ENCODE results near the gene TMPRSS6. TPM values are rescaled to one million over a fixed set of nuclear protein-coding genes. Genes with fewer than 3 reads are reported as not detected.

Gene TMPRSS6
- total RNA-seq, 2 donors from 2014 or later: not detected

DNA sequence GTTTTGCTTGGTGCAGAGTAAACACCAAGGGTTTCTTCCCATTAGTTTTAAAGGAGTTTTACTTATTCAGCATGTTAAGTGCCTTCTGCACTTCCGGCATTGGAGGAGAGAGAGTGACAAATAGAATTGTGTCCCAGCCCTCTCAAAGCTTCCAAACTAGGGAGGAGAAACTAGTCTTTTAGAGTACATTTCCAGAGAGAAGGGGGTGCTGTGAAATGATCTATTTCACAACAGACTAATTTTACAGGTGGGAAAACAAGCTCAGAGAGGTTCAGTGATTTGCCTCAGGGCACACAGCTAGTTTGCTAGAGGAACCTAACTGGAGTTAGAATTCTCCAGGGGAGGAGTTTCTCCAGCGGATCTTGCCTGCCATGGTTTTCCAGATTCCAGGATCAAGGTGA is 77.4 kb downstream of the TMPRSS6 start:
- no peak overlapping the region for H3K27ac ChIP-seq
- ATAC-seq (ENCODE audit: insufficient number of reproducible peaks, low FRiP score, low read depth): no peak
- H3K36me3 ChIP-seq: peaks cover 23% of the 10 kb centered on the region
- no peaks in the 10 kb centered on the region for H3K27me3 ChIP-seq (replicated peaks; ENCODE audit: insufficient read depth)
- TF ChIP-seq, protein P1, sequence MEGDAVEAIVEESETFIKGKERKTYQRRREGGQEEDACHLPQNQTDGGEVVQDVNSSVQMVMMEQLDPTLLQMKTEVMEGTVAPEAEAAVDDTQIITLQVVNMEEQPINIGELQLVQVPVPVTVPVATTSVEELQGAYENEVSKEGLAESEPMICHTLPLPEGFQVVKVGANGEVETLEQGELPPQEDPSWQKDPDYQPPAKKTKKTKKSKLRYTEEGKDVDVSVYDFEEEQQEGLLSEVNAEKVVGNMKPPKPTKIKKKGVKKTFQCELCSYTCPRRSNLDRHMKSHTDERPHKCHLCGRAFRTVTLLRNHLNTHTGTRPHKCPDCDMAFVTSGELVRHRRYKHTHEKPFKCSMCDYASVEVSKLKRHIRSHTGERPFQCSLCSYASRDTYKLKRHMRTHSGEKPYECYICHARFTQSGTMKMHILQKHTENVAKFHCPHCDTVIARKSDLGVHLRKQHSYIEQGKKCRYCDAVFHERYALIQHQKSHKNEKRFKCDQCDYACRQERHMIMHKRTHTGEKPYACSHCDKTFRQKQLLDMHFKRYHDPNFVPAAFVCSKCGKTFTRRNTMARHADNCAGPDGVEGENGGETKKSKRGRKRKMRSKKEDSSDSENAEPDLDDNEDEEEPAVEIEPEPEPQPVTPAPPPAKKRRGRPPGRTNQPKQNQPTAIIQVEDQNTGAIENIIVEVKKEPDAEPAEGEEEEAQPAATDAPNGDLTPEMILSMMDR (IDR thresholded peaks at IDR 0.05): no peak
- no peaks in the 10 kb centered on the region for H3K9me3 ChIP-seq
- DNase-seq (ENCODE audit: low spot score): no peak
- H3K4me1 ChIP-seq (ENCODE audit: control insufficient read depth in 1 of 2, low read depth in 2 of 2): no peaks in the 10 kb centered on the region
- H3K4me3 ChIP-seq: no peak overlapping the region

DNA sequence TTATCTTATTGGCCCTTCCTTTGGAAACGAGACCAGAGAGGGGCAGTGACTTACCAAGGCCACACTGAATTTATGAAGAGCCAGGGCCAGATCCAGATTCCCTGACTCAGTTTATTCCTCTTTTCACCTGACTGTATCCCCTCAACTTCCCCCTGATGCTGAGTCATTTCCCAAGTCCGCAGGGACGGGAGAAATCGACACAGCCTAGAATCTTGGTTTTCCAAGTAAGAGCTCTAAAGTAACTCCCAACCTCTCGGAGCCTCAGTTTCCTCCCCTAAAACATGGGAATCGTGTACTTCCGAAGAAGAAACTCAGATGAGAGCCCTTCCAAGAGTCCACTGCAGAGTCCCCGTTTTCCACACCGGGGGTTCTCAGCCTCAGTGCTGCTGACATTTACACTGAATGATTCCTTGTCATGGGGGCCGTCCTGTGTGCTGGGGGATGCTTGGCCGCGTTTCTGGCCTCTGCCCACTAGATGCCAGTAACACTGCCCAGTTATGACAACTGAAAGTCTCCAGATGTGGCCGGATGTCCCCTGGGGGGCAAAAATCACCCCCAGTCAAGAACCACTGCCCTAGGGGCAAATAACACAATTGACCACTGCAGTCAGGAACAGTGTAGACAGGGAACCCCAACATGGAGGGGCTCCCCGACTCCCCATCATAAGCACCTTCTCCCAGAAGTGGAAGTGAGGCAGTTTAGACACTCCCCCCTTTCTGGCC is 78.8 kb downstream of the TMPRSS6 start:
- ATAC-seq (ENCODE audit: insufficient number of reproducible peaks, low FRiP score, low read depth): no peak
- no peaks in the 10 kb centered on the region for H3K4me1 ChIP-seq (ENCODE audit: control insufficient read depth in 1 of 2, low read depth in 2 of 2)
- H3K27me3 ChIP-seq (replicated peaks; ENCODE audit: insufficient read depth): no peaks in the 10 kb centered on the region
- no peaks in the 10 kb centered on the region for H3K9me3 ChIP-seq
- H3K27ac ChIP-seq: no peak overlapping the region
- peaks cover 36% of the 10 kb centered on the region for H3K36me3 ChIP-seq
- DNase-seq (ENCODE audit: low spot score): no peak
- H3K4me3 ChIP-seq: no peak overlapping the region
- TF ChIP-seq, protein P1 (IDR thresholded peaks at IDR 0.05): no peak

DNA sequence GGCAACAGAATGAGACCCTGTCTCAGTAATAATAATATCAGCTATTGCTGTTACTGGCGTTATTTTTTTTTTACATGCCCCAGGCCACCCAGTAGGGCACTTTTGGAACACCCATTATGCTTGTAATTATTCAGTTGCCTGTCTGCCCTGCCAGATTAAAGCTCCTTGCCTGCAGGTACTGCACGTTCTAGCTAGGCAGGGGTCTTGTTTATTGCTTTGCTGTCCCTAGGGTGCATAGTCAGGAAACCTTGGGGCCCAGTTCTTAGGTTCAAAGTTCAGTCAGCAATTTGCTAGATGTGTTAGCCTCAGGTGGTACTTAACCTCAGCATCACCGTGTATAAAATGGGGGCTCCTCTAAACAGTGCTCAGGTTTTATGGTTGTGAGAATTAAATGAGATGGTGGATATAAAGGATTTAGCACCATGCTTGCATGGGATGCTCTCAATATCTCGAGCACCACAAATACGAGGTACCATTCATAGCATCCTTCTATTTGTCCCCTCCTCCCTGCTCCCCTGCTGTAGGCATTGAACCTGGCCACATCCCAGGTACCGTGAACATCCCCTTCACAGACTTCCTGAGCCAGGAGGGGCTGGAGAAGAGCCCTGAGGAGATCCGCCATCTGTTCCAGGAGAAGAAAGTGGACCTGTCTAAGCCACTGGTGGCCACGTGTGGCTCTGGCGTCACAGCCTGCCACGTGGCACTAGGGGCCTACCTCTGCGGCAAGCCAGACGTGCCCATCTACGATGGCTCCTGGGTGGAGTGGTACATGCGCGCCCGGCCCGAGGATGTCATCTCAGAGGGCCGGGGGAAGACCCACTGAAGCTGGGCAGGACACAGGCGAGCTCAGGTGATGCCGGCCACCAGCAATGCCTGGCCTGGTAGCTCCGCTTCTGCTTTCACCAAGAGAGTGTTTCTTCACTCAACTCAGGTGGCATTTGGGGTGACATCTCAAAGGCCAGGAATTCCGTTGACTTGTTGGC is 80.5 kb downstream of the TMPRSS6 start:
- DNase-seq (ENCODE audit: low spot score): no peak
- peaks cover 51% of the 10 kb centered on the region for H3K36me3 ChIP-seq
- TF ChIP-seq, protein P1 (IDR thresholded peaks at IDR 0.05): no peak

DNA sequence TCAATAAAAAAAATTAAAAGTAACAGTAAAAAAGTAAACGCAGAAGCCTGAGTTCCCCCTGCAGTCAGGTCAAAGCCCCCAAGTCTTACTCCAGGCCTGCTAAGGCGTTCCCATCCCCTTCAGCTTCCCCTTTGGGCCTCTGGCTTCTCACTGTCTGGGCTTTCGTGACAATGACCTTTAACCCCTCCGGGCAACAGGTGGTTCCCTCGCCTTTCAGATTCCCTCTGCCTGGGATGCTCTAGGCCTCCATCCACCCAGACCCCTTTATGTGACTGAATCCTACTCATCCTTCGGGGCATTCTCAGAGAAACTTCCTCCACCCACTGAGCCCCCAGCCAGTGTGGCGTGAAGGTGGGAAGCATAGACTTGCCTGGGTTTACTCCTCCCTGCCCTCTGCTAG is 82.0 kb downstream of the TMPRSS6 start:
- DNase-seq (ENCODE audit: low spot score) (no peak), ATAC-seq (ENCODE audit: insufficient number of reproducible peaks, low FRiP score, low read depth) (no peak)
- Histone ChIP-seq H3K27me3 (replicated peaks; ENCODE audit: insufficient read depth) (no peaks in the 10 kb centered on the region), H3K9me3 (no peaks in the 10 kb centered on the region), H3K27ac (no peak overlapping the region), H3K36me3 (peaks cover 51% of the 10 kb centered on the region), H3K4me1 (ENCODE audit: control insufficient read depth in 1 of 2, low read depth in 2 of 2) (peaks cover 0 to 6% of the 10 kb centered on the region in 2 donors), H3K4me3 (no peak overlapping the region)
- TF ChIP-seq, protein P1 (IDR thresholded peaks at IDR 0.05): no peak

More for the DNA sequence above, 80.5 kb downstream of the TMPRSS6 start:
- Histone ChIP-seq H3K27ac (no peak overlapping the region), H3K4me1 (ENCODE audit: control insufficient read depth in 1 of 2, low read depth in 2 of 2) (no peaks in the 10 kb centered on the region), H3K27me3 (replicated peaks; ENCODE audit: insufficient read depth) (no peaks in the 10 kb centered on the region), H3K9me3 (no peaks in the 10 kb centered on the region), H3K4me3 (no peak overlapping the region)
- no peak for ATAC-seq (ENCODE audit: insufficient number of reproducible peaks, low FRiP score, low read depth)

DNA sequence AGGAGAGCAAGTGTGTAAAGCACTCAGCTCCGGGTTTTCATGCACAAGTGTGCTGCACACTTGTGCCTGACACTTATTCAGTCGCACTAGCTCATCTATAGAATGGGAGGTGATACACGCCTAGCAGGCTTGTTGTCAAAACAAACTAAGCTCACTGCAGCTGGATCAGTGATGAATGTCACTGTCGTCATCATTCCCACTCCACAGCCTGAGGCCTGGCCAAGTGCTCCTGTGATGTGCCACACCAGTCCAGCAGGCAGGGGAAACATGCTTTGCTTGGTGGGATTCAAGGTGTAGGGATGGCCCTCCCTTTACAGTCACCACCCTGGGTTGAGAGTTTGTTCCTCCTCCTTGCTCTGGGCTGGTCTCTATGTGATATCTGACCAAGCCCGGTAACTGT is 83.2 kb downstream of the TMPRSS6 start:
- ATAC-seq (ENCODE audit: insufficient number of reproducible peaks, low FRiP score, low read depth) (no peak), DNase-seq (ENCODE audit: low spot score) (no peak)
- peaks cover 51% of the 10 kb centered on the region for H3K36me3 ChIP-seq
- H3K4me3 ChIP-seq: no peak overlapping the region
- no peaks in the 10 kb centered on the region for H3K27me3 ChIP-seq (replicated peaks; ENCODE audit: insufficient read depth)
- TF ChIP-seq, protein P1 (IDR thresholded peaks at IDR 0.05): no peak
- H3K27ac ChIP-seq: no peak overlapping the region
- H3K9me3 ChIP-seq: no peaks in the 10 kb centered on the region
- peaks cover 0 to 18% of the 10 kb centered on the region in 2 donors for H3K4me1 ChIP-seq (ENCODE audit: control insufficient read depth in 1 of 2, low read depth in 2 of 2)
